HG03196 (cell line): ENCODE results near the gene PCDHA6.
"Not testable (repeated sequence)": the region's sequence is repeated elsewhere in the genome, so short reads cannot be mapped to it uniquely, and the experiment has no call there.

Experiments used
- ATAC-seq: cut with Tn5 transposase; IDR thresholded peaks from one replicate; pipeline ENCODE4 v1.9.1; 2021; ENCODE audit not compliant: unreplicated experiment

The PCDHA6 gene

DNA sequence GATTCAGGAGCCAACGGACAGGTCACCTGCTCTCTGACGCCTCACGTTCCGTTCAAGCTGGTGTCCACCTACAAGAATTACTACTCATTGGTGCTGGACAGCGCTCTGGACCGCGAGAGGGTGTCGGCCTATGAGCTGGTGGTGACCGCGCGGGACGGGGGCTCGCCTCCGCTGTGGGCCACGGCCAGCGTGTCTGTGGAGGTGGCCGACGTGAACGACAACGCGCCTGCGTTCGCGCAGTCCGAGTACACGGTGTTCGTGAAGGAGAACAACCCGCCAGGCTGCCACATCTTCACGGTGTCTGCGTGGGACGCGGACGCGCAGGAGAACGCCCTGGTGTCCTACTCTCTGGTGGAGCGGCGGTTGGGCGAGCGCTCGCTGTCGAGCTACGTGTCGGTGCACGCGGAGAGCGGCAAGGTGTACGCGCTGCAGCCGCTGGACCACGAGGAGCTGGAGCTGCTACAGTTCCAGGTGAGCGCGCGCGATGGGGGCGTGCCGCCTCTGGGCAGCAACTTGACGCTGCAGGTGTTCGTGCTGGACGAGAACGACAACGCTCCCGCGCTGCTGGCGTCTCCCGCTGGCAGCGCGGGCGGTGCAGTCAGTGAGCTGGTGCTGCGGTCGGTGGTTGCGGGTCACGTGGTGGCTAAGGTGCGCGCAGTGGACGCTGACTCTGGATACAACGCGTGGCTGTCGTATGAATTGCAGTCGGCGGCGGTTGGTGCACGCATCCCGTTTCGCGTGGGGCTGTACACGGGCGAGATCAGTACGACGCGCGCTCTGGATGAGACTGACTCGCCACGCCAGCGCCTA lies 29.6 kb downstream of the PCDHA6 start:
- no peak for ATAC-seq

DNA sequence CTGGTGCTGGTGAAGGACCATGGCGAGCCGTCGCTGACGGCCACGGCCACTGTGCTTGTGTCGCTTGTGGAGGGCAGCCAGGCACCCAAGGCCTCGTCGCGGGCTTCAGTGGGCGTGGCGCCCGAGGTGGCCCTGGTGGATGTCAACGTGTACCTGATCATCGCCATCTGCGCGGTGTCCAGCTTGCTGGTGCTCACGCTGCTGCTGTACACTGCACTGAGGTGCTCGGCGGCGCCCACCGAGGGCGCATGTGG lies 30.2 kb downstream of the PCDHA6 start:
- no peak for ATAC-seq

DNA sequence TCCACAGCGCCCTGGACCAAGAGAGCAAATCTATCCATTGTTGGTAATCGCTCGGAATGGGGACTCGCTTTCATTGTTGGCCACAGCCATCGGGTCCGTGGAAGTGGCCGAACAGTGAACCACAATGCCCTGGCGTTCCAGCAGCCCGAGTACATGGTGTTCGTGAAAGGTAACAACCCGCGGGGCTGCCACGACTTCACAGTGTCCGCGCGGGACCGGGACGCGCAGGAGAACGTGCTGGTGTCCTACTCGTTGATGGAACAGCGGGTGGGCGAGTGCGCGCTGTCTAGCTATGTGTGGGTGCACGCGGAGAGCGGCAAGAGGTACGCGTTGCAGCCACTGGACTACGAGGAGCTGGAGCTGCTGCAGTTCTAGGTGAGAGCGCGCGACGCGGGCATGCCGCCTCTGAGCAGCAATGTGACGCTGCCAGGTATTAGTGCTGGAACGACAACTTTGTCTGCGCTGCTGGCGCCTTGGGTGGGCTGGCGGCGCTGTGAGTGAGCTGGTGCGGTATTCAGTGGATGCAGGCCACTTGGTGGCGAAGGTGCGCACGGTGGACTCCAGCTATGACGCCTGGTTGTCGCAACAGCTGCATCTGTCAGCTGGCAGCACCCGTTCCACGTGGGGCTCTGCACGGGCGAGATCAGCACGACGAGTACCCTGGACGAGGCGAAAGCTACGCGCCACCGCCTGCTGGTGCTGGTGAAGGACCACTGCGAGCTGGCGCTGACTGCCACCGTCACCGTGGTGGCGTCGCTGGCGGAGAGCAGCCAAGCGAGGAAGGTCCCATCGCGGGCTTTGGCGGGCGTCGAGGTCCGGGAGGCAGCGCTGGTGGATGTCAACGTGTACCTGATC lies 34.9 kb downstream of the PCDHA6 start:
- no peak for ATAC-seq

DNA sequence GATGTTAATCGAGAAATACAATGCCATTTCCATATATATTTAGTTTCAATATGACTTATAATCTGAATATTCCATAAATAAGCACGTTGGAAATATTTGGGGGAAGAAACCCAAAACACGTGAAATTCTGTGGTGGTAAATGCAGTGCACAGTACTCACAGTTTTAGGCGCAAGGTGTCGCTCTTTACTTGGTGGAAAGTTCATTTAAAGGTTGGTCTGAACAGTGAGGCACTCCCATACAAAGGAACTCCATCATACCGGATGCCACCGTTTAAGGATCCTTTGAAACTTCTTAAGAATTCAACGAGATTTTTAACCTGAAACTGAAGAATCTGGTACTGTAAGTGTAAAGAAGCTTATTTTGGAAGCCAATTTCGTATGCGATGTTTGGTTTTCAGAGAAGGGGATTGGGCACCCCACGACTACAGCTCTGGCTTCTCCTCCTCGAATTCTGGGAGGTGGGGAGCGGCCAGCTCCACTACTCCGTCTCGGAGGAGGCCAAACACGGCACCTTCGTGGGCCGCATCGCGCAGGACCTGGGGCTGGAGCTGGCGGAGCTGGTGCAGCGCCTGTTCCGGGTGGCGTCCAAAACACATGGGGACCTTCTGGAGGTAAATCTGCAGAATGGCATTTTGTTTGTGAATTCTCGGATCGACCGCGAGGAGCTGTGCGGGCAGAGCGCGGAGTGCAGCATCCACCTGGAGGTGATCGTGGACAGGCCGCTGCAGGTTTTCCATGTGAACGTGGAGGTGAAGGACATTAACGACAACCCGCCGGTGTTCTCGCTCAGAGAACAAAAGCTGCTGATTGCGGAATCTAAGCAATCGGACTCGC lies 41.2 kb downstream of the PCDHA6 start, which contains the start of gene PCDHA11:
Gene PCDHA11 (plus strand): TSS at position 237 of the 834 bp plus-strand sequence. CDS start 147 bp downstream, at position 384.
- no peak for ATAC-seq

DNA sequence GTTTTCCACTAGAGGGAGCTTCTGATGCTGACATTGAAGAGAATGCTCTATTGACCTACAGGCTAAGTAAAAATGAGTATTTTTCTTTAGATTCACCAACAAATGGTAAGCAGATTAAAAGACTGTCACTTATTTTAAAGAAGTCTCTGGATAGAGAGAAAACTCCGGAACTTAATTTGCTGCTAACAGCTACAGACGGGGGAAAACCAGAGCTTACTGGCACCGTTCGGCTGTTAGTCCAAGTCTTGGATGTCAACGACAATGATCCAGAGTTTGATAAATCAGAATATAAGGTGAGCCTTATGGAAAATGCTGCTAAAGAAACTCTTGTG lies 41.8 kb downstream of the PCDHA6 start:
- ATAC-seq, result no peak

DNA sequence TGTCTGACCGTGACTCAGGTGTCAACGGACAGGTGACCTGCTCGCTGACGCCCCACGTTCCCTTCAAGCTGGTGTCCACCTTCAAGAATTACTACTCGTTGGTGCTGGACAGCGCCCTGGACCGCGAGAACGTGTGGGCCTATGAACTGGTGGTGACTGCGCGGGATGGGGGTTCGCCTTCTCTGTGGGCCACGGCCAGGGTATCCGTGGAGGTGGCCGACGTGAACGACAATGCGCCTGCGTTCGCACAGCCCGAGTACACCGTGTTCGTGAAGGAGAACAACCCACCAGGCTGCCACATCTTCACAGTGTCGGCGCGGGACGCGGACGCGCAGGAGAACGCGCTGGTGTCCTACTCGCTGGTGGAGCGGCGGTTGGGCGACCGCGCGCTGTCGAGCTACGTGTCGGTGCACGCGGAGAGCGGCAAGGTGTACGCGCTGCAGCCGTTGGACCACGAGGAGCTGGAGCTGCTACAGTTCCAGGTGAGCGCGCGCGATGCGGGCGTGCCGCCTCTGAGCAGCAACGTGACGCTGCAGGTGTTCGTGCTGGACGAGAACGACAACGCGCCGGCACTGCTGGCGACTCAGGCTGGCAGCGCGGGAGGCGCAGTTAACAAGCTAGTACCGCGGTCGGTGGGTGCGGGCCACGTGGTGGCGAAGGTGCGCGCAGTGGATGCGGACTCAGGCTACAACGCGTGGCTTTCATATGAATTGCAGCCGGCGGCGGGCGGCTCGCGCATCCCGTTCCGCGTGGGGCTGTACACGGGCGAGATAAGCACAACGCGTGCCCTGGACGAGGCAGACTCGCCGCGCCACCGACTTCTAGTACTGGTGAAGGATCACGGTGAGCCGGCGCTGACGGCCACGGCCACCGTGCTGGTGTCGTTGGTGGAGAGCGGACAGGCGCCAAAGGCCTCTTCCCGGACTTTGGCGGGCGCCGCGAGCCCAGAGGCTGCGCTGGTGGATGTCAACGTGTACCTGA lies 42.8 kb downstream of the PCDHA6 start:
- no peak for ATAC-seq

DNA sequence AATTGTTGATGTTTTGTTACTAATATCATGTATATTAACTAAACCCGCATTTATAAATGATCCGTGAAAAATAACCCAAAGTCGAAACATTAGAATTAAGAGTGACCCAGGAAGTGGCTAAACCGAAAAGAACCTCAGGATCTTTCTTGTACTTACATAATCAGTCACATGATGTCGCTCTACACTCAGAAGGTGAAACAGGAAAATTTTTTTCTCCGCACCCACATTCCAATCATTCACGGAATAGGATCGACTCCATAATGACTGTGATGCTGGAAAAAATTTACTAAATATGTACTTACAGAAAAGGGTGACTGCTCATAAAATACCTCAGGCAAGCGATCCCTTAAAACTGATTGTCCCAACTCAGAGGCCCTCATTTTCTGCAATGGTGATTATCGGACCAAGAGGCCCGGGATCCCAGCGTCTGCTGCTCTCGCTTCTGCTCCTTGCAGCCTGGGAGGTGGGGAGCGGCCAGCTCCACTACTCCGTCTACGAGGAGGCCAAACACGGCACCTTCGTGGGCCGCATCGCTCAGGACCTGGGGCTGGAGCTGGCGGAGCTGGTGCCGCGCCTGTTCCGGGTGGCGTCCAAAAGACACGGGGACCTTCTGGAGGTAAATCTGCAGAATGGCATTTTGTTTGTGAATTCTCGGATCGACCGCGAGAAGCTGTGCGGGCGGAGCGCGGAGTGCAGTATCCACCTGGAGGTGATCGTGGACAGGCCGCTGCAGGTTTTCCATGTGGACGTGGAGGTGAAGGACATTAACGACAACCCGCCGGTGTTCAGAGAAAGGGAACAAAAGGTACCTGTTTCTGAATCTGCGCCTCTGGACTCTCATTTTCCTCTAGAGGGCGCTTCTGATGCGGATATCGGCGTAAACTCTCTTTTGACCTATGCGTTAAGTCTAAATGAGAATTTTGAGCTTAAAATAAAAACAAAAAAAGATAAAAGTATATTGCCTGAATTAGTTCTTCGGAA lies 47.6 kb downstream of the PCDHA6 start, which contains the start of gene PCDHA12:
Gene PCDHA12 (plus strand): TSS at position 224 of the 981 bp plus-strand sequence. CDS start 165 bp downstream, at position 389.
- no peak for ATAC-seq

DNA sequence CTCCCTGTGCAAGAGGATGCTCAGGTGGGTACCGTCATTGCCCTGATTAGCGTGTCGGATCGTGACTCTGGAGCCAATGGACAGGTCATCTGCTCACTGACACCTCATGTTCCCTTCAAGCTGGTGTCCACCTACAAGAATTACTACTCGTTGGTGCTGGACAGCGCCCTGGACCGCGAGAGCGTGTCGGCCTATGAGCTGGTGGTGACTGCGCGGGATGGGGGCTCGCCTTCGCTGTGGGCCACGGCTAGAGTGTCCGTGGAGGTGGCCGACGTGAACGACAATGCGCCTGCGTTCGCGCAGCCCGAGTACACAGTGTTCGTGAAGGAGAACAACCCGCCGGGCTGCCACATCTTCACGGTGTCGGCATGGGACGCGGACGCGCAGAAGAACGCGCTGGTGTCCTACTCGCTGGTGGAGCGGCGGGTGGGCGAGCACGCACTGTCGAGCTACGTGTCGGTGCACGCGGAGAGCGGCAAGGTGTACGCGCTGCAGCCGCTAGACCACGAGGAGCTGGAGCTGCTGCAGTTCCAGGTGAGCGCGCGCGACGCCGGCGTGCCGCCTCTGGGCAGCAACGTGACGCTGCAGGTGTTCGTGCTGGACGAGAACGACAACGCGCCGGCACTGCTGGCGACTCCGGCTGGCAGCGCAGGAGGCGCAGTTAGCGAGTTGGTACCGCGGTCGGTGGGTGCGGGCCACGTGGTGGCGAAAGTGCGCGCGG lies 48.9 kb downstream of the PCDHA6 start:
- ATAC-seq, result not testable (repeated sequence)

DNA sequence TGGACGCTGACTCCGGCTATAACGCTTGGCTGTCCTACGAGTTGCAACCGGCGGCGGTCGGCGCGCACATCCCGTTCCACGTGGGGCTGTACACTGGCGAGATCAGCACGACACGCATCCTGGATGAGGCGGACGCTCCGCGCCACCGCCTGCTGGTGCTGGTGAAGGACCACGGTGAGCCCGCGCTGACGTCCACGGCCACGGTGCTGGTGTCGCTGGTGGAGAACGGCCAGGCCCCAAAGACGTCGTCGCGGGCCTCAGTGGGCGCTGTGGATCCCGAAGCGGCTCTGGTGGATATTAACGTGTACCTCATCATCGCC lies 49.5 kb downstream of the PCDHA6 start:
- no peak for ATAC-seq
